A172 (cell line): Measurements from ENCODE around the gene CARD11. TPM values are rescaled to one million over a fixed set of nuclear protein-coding genes. Genes with fewer than 3 reads are reported as not detected.

Experiments
- DNase-seq: peaks from one replicate; pipeline ENCODE4 v3.0.0-alpha.2; 2015; ENCODE audit warnings: low spot score
- total RNA-seq: library from RNA; depleted of rRNA; stranded (reverse); fragments of >200 nt; shearing (Covaris generic); gene quantifications from 2 replicates; pipeline ENCODE4 v1.2.3, GENCODE V29; 2014

Gene CARD11
- total RNA-seq, 1 experiment from 2014 or later: 23.0 TPM

DNA sequence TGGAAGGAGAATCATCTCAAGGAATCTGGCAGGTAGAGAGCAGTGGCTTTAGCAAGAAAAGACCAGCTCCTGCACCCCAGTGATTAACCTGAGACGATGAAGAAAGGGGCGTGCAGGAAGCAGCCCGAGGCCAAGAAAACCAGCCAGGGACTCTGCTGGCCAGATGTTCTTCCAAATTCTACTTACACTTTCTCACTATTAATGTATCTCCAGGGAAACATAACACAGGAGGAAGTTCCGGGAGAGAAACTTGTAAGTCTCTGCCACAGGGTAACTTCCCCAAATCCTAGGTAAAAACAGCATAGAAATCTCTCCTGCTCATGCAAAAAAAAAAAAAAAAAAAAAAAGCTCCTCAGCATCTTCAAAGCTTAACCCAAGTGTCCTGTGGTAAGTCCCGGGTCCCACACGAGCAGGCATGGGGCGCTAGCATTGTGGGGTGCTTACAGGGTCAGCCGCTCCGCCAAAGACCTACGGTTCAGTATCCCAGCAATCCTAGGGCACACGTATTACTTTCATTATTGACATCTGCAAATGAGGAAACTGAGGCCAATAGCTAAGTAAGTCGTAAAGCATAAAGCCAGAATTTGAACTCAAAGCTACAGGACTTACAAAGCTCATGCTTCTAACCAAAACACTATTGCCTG lies 102.3 kb downstream of the CARD11 start:
- no peak for DNase-seq

DNA sequence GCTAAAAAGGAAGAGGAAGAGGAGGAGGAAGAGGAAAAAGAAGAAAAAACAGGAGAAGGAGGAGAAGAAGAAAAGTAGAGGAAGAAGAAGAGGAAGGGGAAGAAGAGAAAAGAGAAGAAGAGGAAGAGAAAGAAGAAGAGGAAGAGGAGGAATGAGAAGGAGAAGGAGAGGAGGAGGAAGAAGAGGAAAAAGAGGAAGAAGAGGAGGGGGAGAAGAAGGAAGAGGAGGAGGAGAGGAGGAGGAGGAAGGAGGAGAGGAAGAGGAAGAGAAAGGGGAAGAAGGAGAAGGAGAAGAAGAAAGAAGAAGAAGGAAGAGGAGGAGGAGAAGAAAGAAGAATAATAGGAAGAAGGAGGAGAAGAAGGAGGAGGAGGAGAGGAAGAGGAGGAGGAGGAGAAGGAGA lies 103.2 kb downstream of the CARD11 start:
- no peak for DNase-seq

DNA sequence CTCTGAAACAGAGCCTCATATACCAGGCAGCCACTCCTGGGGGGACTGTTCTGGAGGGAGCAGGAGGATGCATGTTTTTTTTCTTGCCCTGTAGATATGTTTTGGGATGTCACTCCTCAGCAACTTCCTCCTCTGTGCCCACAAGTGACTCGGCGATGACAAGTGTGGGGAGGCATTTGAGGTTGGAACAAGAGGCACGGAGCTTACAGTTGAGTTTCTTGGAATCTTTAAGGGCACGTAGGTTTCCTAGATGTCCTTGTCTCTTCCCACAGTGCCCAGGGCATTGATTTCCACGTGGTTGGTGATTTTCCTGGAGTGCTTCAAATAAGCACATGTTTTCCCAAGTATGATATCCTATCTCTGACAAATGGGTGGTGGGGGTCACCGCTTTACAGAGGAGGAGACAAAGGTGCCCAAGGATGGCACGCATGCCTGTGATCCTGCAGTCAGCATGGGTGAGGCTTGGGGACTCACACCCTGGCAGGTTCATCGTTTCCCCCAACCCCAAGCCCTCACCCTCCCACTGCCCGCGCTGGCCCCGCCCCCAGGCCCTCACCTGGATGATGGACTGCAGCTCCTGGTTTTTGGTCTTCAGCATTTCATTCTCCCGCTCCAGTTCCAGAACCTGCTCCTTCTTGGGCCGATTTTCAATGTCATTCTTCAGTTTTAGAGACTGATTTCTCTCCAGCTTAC lies 104.3 kb downstream of the CARD11 start:
- peak; percentile 19 for DNase-seq

DNA sequence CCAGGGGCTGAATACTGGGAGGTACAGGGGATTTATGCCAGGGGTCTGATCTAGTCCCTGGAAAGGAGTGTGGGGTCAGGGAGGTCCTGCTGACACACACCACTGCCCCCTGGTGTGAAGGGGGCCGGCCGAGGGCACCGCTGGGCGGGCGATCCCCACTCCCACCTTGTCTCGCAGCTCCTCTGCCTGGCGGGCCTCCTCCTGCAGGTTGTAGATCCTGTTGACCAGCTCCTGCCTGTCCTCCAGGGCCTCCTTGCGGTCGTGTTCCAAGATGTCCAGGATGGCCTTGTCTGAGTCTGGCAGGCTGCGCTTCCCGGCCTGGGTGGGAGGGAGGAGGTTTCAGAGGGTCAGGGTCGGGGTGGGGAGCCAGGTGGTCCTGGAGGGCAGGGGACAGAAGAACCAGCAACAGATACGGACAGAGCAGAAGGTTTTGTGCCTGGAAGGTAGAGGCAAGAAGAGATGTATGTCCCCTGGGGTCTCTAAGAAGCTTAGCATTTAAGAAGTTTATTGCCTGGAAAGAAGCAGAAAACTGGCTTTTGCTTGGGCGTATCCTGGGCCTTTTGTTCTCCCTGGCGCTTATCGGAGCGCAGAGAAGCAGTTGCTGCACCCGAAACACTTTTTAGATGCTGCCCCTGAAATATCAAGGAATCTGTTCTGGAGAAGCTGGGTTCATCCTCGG lies 105.0 kb downstream of the CARD11 start:
- no peak for DNase-seq

DNA sequence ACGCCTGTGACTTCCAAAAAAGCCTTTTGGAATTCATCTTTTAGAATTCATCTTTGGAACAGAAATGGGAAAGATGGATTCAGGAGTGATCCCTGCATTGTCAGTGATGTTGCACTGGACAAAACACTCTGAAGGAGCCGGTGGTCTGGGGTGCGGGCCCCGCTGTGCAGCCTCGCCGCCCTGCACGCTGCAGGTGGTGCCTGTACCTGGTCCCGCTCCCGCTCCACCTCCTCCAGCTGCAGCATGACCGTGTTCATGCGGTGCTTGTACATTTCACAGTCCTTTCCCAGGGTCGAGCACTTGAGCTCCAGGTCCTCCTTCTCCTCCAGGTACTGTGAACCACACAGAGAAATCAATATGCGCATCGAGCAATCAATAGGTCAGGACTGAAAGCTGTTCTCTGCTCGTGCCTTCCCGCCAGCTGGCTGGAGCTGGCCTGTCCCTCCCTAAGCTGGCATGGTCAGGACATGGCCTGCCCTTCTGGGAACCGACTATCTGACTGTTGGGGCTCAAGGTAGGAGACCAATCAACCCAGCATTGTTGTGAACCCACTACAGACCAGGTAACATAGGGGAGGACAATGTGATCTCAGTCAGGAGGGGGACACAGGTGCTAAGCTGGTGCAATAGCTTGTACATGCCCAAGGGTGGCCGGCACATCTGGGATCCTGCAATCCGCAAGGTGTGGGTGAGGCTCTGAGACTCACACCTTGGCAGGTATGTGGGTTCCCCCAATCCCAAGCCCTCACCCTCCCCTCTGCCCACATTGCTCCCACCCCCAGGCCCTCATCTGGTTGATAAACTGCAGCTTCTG lies 105.8 kb downstream of the CARD11 start:
- no peak for DNase-seq

DNA sequence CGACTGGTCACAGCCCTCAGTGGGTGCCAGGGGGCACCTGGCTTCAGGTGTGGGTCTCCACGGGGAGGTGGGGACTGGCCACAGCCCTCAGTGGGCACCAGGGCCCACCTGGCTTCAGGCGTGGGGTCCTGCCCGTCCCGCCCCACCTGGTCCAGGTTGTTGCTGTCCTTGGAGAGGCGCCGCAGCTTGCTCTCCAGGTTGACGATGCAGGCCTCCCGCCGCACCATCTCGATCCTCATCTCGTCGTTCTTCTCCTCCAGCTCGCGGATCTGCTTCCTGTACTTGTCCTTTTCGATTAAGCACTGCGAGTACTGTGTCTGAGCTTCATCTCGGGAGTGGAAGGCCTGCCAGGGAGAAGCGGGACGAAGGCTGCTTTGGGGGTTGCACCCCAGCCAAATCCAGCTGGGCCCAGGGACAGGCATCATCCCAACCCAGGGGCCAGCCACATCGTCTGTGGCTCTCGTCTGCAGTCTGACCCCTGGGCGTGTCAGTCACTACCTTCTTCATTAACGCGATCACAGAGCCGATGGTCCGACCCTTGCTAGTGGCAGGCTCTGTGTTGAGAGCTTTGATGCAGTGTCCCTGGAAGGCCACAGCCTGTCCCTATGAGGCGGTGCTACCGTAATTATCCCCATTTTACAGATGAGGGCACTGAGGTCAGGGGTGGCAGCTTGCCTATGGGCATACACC lies 106.6 kb downstream of the CARD11 start:
- no peak for DNase-seq

DNA sequence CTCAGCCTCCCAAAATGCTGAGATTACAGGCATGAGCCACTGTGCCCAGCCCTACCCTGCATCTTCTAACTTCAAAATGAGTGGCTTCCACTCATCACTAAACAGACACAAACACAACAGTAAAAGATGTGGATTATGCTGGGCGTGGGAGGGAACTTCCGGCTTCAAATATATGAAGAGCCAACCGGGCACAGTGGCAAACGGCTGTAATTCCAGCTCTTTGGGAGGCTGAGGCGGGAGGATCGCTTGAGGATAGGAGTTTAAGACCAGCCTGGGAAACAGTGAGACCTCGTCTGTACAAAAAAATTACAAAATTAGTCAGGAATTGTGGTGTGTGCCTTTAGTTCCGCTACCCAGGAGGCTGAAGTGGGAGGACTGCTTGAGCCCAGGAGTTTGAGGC lies 107.4 kb downstream of the CARD11 start:
- DNase-seq: no peak

DNA sequence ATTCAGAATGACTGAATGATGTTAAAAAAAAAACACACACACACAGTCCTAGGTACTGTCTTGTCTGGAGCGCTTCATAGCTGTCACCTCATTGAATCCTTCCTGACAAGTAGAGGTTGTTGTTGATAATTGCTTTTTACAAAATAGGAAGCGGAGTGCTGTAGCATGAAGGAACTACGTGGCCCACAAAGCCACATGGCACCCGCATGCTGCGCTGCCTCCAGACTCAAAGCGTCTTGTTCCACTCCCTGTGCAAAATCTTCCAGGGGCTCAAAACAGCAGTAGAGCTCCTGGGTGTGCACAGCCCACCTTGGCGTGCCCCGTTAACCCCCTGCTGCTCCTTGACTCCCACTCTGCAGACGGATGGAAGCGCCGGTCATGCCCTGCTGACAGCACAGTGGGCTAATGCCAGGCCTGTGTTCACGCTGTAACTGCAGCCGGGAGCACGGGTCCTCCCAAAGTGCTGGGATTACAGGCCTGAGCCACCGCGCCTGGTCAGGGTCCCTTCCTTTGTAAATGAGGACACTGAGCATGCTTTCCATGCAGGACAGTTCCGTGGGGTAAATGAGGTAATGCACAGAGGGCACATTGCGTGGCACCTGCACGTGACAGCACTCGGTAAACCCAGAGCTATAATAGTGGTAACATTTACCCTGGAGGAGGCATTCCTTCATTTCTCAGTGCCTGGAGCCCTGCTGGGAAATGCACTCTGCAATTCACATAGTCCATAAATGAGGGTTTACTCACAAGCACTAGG lies 108.5 kb downstream of the CARD11 start:
- peak; percentile 11 for DNase-seq

DNA sequence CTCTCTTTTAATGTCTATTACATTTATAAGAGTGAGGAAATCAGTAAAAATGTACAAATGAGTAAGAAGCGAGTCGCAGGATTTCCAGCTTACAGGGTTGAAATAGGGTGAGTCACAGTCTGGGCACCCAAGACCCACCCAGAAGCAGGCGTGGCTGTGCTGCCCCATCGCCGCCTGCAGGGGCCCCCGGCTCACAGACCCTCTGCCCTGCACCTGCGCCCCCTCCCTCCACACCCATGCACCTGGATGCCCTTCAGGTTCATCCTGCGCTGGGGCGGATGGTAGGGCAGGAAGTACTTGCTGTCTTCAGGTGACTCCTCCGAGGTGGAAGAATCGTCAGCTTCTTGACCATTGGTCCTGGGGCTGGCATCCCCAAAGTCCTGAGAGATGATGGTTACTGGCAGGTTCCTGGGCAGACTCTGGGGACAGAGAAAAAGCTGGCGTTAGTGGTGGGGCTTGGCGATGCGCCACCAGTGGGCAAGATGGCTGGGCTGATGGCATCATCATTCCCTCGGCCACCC lies 109.4 kb downstream of the CARD11 start:
- peak; percentile 92 for DNase-seq

DNA sequence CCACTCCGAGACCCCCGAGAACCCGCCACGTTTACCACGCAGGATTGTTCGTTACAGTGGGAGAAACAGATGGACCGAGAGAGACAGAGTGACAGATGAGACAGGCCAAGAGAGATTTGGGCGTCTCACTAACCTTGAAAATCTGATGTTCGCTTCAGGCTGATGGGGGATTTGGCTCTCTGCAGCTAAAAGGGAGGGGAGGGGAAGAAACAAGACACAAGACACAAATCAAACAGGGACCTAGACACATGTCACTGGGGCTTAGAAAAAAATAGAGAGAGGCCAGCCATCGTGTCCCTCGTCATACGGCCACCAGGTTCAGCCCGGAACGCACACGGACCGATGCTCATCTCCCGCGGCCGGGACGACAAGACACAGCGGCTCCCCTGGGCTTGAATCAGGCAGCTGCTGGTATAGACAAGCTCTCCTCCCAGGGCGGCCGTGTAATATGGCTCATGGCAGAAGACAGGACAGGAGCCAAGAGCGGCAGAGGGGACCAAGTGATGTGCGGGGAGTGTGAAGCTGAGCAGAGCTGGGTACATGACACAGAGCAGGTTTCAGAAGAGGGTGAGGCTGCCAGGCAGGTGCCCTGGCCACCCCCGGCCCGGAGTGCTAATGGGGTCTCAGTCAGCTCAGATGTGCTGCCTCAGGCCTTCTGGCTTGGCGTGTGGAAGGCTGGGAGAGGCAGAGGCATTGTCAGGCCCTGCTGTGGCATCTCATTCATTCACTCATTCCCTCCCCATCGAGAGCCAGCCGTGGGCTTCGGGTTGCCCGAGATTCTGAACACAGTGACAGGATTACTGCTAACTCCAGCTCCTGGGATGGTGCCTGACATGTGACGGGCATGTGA lies 111.0 kb downstream of the CARD11 start:
- no peak for DNase-seq

DNA sequence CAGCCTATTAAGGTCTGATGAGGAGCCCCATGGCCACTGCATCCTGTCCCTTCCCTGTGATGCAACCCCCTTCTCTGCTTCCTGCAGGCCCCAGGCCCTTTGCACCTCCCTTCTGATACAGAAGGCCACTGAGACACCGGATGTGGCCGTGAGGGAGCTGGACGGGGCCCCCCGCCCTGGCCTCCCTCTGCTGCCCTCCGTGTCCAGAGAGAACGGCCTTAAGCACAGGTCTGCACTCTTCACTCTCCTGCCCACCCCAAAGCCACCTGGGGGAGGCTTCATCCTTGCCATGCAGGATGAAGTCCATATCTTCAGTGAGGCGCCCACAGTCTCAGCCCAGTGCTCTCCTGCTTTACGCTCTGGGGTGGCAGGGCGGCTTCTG lies 112.6 kb downstream of the CARD11 start:
- DNase-seq: no peak

DNA sequence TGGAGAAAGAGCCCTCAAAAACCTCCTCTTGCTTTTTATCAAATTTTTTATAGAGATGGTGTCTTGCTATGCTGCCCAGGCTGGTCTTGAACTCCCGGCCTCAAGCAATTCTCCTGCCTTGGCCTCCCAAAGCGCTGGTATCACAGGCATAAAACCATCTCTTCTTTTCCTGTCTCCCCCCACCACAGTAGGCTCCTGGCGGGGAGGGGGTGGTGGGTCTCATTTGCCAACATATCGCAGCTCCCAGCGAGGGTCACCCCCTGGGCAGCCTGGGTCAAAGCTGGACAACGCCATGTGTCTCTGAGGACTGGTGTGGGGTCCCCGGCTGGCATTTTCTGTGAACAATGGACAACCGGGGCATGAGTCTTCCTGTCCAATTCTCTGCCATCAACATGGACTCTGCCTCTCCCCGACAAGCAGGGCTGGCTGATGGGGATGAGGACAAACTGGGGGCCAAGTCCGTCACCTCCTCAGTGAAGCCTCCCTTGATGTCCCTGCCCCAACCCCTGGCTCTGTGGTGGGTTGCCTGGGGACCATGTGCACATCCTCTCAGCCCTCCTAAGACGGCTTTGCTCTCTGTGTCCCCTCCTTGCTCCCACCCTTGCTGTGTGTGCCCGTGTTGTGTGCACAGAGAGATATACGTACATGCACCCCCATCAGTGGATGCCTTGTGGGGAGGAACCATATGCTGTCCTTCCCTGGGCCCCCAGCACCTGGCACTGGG lies 113.2 kb downstream of the CARD11 start:
- DNase-seq: no peak

DNA sequence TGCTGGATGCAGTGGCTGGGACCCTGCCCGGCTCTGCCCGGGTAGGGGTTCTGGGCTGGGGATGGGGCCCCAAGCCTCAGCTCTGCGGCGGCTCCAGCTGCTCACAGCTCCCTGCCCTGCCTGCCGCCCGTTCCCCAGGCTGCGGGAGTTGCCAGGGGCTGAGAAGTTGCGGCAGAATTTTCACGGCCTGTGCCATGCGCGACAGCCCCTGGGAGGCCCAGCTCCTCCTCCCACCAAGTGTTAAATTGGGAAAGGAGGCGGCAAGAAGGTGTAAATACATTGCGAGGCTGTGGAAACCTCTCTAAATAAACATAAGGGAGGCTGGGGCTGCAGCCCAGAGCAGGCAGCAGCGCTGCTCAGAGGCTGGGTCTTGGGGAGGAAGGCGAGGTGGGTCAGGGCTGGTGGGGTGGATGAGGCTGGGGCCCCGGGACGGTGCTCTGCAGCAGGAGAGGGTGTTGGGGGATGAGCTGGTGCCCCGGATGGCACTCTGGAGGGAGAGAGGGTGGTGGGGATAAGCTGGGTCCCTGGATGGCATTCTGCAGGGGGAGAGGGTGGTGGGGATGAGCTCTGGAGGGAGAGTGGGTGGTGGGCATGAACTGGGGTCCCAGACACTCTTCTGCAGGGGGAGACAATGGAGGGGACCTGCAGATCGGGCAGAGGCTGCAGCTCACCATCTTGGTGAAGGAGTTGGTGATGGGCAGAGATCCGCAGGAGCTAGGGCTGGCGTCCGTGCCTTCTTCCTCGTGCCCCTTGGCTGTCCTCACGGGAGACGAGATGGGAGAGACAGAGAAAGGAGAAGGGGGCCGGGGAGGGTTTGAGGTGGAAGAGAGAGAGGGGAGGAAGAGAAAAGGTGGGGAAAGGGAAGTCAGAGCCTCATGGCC lies 114.1 kb downstream of the CARD11 start:
- DNase-seq: no peak

DNA sequence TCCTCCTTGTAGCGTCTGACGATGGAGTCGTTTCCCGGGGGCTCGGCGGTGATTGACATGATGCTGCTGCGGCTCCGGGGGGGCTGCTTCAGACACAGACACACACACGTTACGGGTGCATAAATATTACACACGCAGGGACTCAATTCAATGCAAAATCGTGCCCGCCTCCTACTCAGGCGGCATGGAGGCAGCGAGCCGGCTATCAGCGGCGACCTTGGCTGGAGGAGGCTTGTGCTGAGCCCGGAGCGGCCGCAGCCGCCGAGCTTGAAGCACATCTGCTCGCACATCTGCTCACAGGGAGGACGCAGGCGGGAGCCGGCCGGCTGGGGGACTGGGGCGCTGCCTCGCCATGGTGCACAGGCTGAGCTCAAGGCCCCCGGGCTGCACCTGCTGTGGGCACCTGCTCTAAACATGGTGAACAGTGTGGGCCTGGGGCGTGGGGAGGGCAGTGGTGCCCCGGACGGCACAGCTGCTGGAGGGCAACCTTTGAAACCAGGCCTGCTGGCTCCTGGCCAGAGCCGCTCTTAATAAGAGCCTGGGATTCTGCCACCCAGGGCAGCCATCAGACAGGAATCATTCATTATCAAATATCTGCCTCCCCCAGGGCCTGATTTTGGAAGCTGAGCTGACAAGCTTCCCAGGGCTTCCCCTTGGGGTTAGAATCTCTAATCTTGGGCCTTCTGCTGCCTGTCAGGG lies 114.9 kb downstream of the CARD11 start:
- no peak for DNase-seq

DNA sequence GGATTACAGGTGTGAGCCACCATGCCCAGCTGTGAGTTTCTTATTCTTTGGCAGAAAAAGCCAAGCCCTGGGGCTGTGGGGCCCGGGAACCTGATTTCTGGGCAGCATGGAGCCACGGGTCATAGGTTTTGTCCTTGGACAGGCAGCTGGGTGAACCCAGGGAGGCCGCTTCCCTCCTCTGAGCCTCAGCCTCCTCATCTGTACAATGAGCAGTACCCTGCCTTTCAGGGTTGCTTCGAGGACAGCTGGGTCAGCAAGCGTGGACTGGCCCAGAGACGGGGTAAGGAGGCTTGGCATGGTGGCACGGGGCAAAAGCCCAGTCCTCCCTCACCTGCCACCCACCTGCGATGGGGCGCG lies 115.4 kb downstream of the CARD11 start:
- DNase-seq: no peak

DNA sequence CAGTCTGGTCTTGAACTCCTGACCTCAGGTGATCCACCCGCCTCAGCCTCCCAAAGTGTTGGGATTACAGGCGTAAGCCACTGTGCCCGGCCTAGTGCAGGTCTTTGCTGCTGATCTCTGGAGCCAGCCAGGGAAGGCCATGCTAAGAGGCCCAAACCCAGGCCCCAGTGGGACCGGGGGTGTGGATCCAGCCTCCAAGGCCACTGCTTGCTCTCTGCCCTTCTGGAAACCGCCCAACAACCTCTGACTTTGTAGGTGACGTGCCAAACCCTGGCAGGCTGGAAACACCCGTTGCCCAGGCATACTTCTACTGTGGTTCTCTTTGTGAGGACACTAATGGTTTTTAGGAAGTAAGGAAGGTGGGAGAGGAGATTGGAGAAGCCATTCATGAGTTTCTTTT lies 116.1 kb downstream of the CARD11 start:
- no peak for DNase-seq

DNA sequence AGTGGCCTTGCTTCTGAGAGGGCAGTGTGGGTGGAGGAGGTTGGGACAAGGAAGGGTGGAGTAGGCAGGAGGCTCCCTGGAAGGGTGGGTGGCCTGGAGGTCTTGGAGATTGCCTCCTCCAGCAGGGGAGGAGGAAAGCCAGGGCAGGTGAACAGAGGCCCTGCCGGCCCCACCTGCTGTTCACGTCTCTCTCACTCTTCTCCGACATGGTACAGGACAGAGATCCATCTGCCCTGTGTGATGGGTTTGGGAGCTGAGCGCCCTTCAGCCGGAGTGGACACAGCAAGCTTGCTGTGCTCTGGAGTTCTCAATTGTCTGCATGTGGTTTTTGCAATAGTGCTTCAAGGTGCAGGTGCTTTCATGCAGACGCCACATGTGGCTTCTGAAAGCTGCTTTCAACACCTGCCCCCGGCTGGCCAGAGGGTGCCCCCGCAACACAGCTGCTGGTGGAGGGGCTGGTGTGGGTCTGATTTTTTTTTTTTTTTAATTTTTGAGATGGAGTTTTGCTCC lies 116.7 kb downstream of the CARD11 start:
- DNase-seq: no peak
